Stimulated activated CD4-positive, alpha-beta T cell treated with anti-CD3 and anti-CD28 coated beads, Interleukin-4, amount 100 ng/mL, for 1 hour (primary cell): ENCODE results near the gene FNBP1L.

Experiments
- DNase-seq: peaks from one replicate; pipeline ENCODE4 v3.0.0-alpha.2; 2020

FNBP1L gene

GRCh38 chr1:93495911-93496310, 48.0 kb downstream of the FNBP1L start:
- no peak for DNase-seq

DNA sequence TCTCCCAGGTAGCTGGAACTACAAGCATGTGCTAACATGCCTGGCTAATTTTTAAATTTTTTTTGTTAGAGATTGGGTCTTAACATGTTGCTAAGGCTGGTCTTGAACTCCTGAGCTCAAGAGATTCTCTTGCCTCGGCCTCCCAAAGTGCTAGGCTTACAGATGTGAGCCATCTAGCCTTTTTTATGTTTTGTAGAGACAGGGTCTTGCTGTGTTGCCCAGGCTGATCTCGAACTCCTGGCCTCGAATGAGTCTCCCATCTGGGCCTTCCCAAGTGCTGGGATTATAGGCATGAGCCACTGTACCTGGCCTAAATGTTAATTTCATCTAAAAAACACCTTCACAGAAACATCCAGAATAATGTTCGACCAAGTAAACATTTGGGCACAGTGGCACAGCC, 48.6 kb downstream of the FNBP1L start:
- no peak for DNase-seq

- no peak for DNase-seq
Measured at GRCh38 chr1:93499075-93499474, 51.2 kb downstream of the FNBP1L start.

DNA sequence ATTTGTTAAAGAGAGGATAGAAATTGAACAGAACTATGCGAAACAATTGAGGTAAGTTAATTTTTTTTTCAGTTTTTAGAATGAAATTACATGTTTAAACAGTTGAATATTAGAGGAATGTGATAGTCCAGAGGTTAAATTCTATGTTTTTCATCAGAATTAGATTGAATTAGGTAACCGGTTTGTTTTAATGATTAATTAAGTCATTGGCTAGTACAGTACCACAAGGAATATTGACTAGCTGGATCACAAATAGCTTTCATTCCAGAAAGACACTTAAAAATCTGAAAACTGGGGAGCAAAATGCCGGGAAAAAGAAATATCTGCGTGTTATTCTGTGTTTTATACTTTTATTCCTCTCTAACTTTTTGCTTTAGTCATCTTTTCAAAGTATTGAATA, 51.6 kb downstream of the FNBP1L start:
- no peak for DNase-seq

DNA sequence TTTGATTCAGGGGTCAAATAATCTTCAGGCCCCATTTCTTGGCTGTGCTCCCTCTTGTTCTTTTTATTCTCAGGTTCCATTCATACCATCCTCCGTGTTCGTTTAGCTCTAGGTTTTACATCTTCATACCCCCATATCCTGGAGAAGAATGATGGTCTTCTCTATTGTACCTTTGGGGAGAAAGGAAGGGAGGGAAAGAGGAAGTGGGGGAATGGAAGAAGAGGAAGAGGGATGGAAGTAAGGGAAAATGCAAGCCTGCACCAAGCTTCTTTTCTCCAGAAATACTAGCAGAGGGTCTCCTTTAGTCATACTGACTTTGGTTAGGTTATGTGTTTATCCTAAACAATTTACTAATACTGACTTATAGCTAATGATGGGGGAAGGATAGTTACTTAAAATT, 52.4 kb downstream of the FNBP1L start:
- no peak for DNase-seq

DNA sequence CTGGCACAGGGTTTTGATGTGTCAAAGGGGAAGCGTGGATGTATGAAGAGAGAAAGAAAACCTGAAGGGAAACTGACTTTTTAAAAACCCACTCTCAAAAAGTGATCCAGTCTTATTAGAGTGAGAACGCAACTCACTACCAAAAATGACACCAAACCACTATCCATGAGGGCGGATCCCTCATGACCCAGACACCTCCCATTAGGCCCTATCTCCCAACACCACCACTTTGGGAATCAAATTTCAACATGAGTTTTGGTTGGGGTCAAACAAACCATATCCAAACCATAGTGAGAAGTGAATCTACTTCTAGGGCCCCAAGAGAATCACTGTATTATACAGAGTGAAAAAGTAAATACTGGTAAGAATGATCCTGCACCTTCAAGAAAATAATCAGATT, 53.5 kb downstream of the FNBP1L start:
- DNase-seq, result no peak

- no peak for DNase-seq
Measured at GRCh38 chr1:93501829-93502369, 54.0 kb downstream of the FNBP1L start.

DNA sequence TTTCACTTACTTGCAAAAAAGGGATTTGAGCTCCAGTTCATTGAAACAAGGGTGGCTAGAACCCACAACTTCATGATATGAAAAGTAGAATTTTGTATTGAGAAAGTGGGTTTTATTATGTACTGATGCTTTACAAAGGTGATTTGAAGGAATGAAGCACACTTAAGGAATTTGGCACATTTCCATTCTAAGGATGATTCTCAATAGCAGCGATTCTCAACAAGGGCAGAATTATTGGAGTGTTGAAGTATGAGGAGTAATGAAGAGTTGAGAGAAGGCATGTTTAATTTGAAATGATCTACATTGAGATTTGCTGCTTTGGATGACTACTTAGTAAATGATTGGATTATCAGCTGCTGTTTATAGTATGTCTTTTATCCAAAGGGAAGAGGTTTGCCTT, 54.7 kb downstream of the FNBP1L start:
- DNase-seq, result no peak

GRCh38 chr1:93503163-93503562, 55.2 kb downstream of the FNBP1L start:
- DNase-seq, result no peak

DNA sequence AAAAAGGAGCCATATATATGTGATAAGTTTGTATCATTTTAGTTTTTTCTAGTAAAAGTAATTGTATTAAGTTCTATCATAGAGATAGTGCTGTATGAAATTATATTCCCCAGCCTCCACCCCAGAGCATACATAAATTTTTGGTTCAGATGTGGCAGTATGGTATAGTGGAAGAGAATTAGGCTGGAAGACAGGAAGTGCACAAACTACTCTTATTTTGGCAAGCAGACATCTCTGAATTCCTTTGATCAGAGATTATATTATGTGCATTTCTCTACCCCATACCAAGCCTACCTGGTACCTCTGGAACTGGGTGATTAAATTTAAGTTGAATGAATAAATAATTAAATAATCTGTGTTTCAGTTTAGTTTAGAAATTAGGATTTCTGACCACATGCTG, 55.9 kb downstream of the FNBP1L start:
- DNase-seq, result no peak

- DNase-seq, result no peak
Measured at GRCh38 chr1:93504247-93505033, 56.5 kb downstream of the FNBP1L start.

GRCh38 chr1:93506126-93506525, 58.2 kb downstream of the FNBP1L start:
- no peak for DNase-seq

DNA sequence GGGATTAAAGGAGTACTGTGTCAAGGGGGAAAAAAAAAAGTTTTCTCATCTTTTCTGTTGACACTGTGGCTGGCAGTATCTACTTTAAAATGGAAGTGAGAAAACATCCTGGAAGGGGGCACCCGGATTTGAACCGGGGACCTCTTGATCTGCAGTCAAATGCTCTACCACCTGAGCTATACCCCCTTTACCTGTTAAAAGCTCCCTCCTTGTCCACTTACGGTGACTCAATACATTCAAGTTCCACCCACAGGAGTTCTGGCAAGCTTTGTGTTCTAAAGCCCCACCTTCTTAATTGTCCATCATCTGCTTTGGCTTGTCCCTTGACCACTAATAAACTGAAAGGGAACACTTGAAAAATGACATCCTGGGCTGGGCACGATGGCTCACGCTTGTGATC, 68.2 kb downstream of the FNBP1L start:
- no peak for DNase-seq

GRCh38 chr1:93518516-93518915, 70.6 kb downstream of the FNBP1L start:
- DNase-seq, result no peak

DNA sequence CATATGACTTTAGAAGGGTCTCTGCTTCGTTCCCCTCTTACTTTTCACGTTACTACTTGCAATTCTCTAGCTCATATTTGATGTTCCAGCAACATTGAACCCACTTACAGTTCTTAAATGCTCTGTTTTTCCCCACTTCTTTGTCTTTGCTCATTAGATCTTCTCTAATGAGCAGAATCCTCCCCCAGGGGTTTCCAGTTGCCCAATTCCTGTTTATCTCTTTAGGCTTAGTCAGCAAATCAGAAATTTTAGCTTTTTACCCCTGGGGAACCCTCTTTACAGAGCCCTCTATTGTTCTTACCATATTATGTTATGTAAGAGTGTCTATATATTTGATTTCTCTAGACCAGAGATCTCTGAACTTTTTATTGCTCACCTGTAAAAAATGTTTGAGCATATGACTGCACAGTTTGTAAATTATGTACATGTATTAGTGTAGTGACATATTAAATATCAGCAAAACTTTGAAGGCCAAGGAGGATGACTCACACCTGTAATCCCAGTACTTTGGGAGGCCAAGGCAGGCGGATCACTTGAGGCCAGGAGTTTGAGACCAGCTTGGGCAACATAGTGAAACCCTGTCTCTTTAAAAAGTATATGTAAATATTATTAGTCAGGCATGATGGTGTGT, 71.4 kb downstream of the FNBP1L start:
- no peak for DNase-seq

GRCh38 chr1:93521618-93522017, 73.7 kb downstream of the FNBP1L start:
- DNase-seq, result no peak

GRCh38 chr1:93522721-93523120, 74.8 kb downstream of the FNBP1L start:
- DNase-seq, result no peak

DNA sequence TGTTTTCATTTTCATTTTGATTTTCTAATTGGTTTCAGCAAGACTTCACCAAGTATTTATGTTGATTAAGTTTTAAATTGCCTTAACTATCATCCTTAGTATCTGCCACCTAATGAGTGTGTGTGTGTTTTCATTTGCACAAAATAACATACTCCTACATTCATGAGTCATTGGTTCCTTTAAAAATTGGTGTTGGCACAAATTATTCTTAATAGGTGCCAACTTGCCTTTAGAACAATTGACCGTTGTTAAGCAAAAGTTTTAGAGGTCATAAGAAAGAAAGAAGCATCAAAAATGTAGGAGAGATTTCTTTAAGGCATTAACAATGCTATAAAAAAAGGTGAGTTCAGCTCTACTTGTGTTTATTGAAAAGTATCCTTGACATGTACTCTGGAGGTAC, 77.5 kb downstream of the FNBP1L start:
- no peak for DNase-seq

DNA sequence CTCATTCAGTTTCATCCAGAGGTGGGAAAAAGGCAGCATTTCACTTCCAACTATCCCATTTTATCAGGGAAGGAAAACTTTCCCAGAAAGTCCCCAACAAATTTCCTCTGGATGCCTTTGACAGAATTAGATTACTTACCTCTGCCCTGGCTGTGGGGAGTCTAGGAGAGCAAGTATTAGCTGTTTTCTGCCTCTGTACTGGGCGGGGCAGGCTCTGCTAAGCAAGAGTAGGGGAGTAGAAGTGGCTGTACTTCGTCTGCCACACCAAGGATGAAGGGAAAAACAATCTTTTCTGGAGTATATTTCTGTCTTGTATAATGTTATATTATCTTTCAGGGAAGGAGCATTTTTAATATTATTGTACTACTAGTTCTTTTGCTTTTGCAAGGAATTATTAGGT, 78.5 kb downstream of the FNBP1L start:
- DNase-seq, result no peak

GRCh38 chr1:93528412-93528811, 80.5 kb downstream of the FNBP1L start:
- no peak for DNase-seq

- no peak for DNase-seq
Measured at GRCh38 chr1:93531193-93531592, 83.3 kb downstream of the FNBP1L start.

DNA sequence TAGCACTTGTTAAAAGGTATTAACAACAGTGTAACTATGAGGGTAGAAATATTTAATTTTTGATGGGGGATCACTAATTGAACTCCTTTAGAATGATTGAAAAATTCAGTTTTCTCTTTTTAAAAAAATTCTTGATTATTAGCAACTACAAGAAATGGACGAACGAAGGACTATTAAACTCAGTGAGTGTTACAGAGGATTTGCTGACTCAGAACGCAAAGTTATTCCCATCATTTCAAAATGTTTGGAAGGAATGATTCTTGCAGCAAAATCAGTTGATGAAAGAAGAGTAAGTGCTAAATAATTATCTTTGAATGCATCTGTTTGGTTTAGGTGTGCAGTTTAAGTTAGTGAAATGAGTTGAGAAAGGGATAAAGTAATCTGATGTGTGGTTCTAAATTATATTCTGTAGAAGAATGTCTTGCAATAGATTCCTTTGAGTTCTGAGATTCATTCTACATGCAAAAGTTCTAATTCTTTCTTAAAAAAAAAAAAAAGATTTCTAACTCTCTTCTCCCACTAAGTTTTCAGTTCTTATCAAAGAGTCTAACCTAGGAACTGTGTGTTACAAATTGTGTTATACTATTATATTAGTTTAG, 85.0 kb downstream of the FNBP1L start:
- no peak for DNase-seq

- DNase-seq, result no peak
Measured at GRCh38 chr1:93533677-93534076, 85.8 kb downstream of the FNBP1L start.

GRCh38 chr1:93537396-93537795, 89.5 kb downstream of the FNBP1L start:
- no peak for DNase-seq
